ENCODE results near the gene ARMC7.
"Not testable (repeated sequence)": the region's sequence is repeated elsewhere in the genome, so short reads cannot be mapped to it uniquely, and the experiment has no call there.

Gene ARMC7

DNA sequence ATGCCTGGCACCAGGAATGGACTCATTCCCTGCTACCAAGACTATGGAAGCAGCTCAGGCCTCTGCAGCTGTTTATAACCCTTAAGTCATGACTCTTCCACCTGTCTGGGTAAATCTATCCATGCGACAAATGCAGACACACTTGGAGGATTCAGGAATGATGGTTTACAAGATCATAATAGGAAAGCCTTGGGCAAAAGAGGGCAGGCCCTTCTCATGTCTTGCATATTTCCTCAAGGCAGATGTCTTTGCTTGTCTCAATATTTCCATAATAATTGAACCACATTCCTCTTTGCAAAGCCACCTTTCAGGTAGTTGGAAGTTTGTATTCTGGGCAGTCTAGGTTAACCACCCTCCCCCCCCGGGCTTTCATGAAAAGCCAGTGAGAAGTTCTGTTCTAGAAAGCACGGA is 45.4 kb downstream of the ARMC7 start:
- no peak for DNase-seq

DNA sequence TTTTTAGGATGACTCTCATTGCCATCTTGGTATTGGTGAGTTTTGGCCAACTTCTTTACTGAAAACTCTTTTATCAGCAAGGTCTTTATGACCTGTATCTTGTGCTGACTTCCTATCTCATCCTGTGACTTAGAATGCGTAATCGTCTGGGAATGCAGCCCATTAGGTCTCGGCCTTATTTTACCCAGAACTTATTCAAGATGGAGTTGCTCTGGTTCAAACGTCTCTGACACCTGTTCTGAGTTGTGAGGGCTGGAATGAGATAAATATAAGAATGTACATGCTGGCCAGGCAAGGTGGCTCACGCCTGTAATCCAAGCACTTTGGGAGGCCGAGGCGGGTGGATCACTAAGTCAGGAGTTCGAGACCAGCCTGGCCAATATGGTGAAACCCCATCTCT is 48.7 kb downstream of the ARMC7 start:
- DNase-seq, result not testable (repeated sequence)

DNA sequence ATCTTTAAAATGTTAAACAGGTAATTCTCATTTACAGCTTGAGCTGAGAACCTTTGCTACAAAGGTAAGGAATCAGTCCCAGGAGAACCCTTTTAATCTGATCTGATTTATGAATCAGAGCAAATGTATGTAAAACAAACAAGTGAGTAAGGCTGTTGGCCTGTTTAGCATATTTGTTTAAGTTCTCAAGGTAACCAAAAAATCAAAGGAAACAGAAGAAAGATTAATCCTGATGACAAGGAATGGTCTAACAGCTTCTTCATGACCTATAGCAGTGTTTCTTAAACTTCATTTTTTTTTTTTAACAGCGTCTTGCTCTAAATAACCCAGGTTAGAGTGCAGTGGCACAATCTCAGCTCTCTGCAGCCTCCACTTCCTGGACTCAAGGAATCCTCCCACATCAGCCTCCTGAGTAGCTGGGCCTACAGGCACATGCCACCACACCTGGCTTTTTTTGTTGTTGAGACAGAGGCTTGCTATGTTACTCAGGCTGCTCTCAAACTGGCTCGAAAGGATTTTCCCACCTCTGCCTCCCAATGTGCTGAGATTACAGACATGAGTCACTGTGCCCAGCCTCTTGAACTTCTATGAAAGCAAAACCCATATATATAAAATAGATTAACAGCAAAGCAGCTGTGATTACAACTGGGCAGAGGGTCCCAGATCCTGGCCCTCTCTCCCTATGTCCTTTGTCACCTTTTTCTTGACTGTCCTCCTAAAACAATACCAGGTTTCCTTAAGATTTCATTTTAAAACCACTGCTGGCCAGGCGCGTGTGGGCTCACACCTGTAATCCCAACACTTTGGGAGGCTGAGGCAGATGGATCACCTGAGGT is 49.6 kb downstream of the ARMC7 start:
- no peak for DNase-seq

DNA sequence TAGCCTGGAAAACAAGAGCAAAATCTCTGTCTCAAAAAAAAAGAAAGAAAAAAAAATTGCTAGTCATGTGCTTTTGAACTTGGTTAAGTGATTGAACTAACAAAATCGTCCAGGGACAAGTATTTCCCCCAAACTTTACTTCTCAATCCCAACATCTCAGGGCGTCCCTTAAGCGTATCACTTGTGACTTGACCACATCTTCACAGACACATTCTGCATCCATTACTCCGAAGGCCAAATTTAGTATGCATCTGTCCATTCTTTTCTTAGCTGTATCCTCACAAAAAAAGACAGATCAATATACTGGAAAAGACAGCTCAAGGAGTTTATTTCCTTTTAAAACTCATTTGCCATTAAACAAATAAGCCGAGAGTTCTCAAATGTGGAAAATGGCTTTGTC is 50.4 kb downstream of the ARMC7 start:
- no peak for DNase-seq

DNA sequence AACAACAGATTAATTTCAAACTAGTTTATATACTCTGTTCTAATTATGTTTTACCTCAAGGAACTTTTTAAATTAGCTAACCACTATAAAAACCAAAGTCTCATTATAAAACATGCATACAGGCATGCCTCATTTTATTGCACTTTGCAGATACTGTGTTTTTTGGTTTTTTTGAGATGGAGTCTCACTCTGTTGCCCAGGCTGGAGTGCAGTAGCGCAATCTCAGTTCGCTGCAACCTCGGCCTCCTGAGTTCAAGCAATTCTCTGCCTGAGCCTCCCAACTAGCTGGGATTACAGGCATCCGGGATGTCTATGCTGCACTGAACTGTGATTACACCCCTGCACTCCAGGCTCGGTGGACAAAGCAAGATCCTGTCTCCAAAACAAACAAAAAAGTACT is 53.3 kb downstream of the ARMC7 start:
- DNase-seq, result no peak

- not testable (repeated sequence) for DNase-seq
Observed at GRCh38 chr17:75164606-75165005, 54.8 kb downstream of the ARMC7 start.

- no peak for DNase-seq
Observed at GRCh38 chr17:75168998-75169397, 59.2 kb downstream of the ARMC7 start.

GRCh38 chr17:75173526-75173925 is 63.8 kb downstream of the ARMC7 start:
- no peak for DNase-seq

DNA sequence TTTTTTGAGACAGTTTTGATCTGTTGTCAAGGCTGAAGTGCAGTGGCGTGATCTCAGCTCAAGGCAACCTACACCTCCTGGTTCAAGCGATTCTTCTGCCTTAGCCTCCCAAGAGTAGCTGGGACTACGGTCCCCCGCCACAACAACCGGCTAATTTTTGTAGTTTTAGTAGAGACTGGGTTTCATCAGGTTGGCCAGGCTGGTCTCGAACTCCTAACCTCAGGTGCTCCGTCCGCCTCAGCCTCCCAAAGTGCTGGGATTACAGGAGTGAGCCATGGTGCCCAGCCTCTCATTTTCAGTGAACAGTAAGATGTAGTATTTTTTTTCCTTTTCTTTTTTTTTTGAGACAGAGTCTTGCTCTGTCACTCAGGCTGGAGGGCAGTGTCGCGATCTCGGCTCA is 65.2 kb downstream of the ARMC7 start:
- no peak for DNase-seq

GRCh38 chr17:75176625-75177024 is 66.9 kb downstream of the ARMC7 start:
- DNase-seq, result no peak

DNA sequence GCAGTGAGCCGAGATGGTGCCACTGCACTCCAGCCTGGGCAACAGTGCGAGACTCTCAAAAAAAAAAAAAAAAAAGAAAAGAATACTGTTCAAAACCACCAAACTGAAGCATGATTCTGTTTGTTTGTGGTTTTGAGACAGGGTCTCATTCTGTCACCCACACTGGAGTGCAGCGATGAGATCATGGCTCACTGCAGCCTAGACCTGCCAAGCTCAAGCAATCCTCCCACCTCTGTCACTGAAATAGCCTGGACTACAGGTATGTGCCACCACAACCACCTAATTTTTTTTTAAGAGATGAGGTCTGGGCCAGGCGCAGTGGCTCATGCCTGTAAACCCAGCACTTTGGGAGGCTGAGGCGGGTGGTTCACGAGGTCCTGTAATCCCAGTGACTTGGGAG is 68.7 kb downstream of the ARMC7 start:
- no peak for DNase-seq

Data from hippocampal formation (tissue), 2 donors.